GM19099 (cell line): Measurements from ENCODE around the gene SYNRG.

ENCODE experiments used
- POLR2A ChIP-seq: IDR thresholded peaks from 3 replicates; pipeline ENCODE4 v1.6.1; 2011; ENCODE audit warnings: low read depth; ENCODE audit not compliant: insufficient read length; ENCODE audit errors: extremely low read depth

SYNRG gene

GRCh38 chr17:37610971-37611370 is 1.8 kb upstream of the SYNRG start:
- TF ChIP-seq POLR2A = no peak

GRCh38 chr17:37608351-37609169 is 658 bp downstream of the SYNRG start:
- no peak for TF ChIP-seq POLR2A

- no peak for TF ChIP-seq POLR2A
These were observed 1.4 kb downstream of the SYNRG start for GRCh38 chr17:37607637-37608331.

- TF ChIP-seq POLR2A = no peak
These were observed 3.3 kb downstream of the SYNRG start for GRCh38 chr17:37605813-37606505.

- no peak for TF ChIP-seq POLR2A
These were observed 4.1 kb downstream of the SYNRG start for GRCh38 chr17:37605081-37605480.

GRCh38 chr17:37604556-37604955 is 4.7 kb downstream of the SYNRG start:
- TF ChIP-seq POLR2A = no peak

- no peak for TF ChIP-seq POLR2A
These were observed 11.1 kb downstream of the SYNRG start for GRCh38 chr17:37598145-37598544.

GRCh38 chr17:37592291-37592690 is 16.9 kb downstream of the SYNRG start:
- no peak for TF ChIP-seq POLR2A

- TF ChIP-seq POLR2A = no peak
These were observed 24.2 kb downstream of the SYNRG start for GRCh38 chr17:37585066-37585465.

- TF ChIP-seq POLR2A = no peak
These were observed 32.9 kb downstream of the SYNRG start for GRCh38 chr17:37576281-37576680.

- no peak for TF ChIP-seq POLR2A
These were observed 34.8 kb downstream of the SYNRG start for GRCh38 chr17:37574427-37574826.

- TF ChIP-seq POLR2A = no peak
These were observed 37.5 kb downstream of the SYNRG start for GRCh38 chr17:37571674-37572073.

- no peak for TF ChIP-seq POLR2A
These were observed 38.6 kb downstream of the SYNRG start for GRCh38 chr17:37570527-37571093.

- TF ChIP-seq POLR2A = no peak
These were observed 40.7 kb downstream of the SYNRG start for GRCh38 chr17:37568350-37569053.

- no peak for TF ChIP-seq POLR2A
These were observed 41.7 kb downstream of the SYNRG start for GRCh38 chr17:37567538-37567937.

- TF ChIP-seq POLR2A = no peak
These were observed 42.1 kb downstream of the SYNRG start for GRCh38 chr17:37567137-37567536.

- no peak for TF ChIP-seq POLR2A
These were observed 45.0 kb downstream of the SYNRG start for GRCh38 chr17:37564252-37564651.
